ENCODE measurements around the gene INPP5B. TPM values are rescaled to one million over a fixed set of nuclear protein-coding genes. Genes with fewer than 3 reads are reported as not detected.
A peak's percentile ranks its signal among the peaks of the same experiment; 100 is the strongest.
"Not testable (repeated sequence)": the region's sequence is repeated elsewhere in the genome, so short reads cannot be mapped to it uniquely, and the experiment has no call there.

Gene INPP5B
- total and polyA plus RNA-seq, 10 of the 15 experiments (the other 5 are each of a cell fraction or from before 2014, with no cell fraction given): 10.9 to 54.4 (median 26.9) TPM

GRCh38 chr1:37940299-37940947, 6.4 kb downstream of the INPP5B start:
- no peak overlapping the region for H3K4me2 ChIP-seq (ENCODE audit: control insufficient read depth, insufficient read depth)
- intact Hi-C loops (cut with micrococcal nuclease; ENCODE audit: unreplicated experiment): no loop called here
- no TSS peak for BruUV-seq (replicated peaks)
- H3K36me3 ChIP-seq (ENCODE audit: control insufficient read depth in 2 of 2, insufficient read depth in 2 of 2, low read length in 1 of 2): no peaks in the 10 kb centered on the region; a peak in 1 of 4 replicates
- RAD21 ChIA-PET (ENCODE audit: unreplicated experiment): interaction anchor here (1.0 to 3.6 kb wide), 4 partner anchors 9 to 40 kb away, joined by 3 to 7 read pairs (median 4); no protein-coding TSS in a partner anchor
- H4K20me1 ChIP-seq (ENCODE audit: control insufficient read depth, insufficient read depth): no peaks in the 10 kb centered on the region
- no peaks in the 10 kb centered on the region for H3K9me3 ChIP-seq (replicated peaks; ENCODE audit: control insufficient read depth, insufficient read depth, low read length)
- peak; percentile 46; the same call in 2 of the 3 replicates for ATAC-seq
- TF ChIP-seq ZNF24 (IDR thresholded peaks at IDR 0.05): no peak
- TF ChIP-seq ATF2 (IDR thresholded peaks at IDR 0.05; ENCODE audit: low read length): no peak
- TF ChIP-seq ZNF622 (IDR thresholded peaks at IDR 0.05): no peak
- POLR2A ChIA-PET: interaction anchor here (1.5 to 1.6 kb wide), 2 partner anchors 10 to 39 kb away, joined by 3 to 7 read pairs; no protein-coding TSS in a partner anchor
- no peak for FAIRE-seq
- H3K4me1 ChIP-seq (ENCODE audit: control insufficient read depth, insufficient read depth, low read length): no peaks in the 10 kb centered on the region
- CTCF ChIA-PET: interaction anchor here (0.8 to 2.0 kb wide), 7 partner anchors 9 to 80 kb away, joined by 3 to 8 read pairs (median 4); no protein-coding TSS in a partner anchor
- no peak for DNase-seq (ENCODE audit: low read depth, low spot score)
- H3K4me3 ChIP-seq: no peak overlapping the region
- no peaks in the 10 kb centered on the region for H3K27me3 ChIP-seq (replicated peaks in 1 of 2; ENCODE audit: control insufficient read depth in 2 of 2, insufficient read depth in 2 of 2, low read length in 1 of 2)
- SMC1A ChIA-PET (ENCODE audit: uncharacterized antibody, unreplicated experiment): interaction anchor here (0.8 to 4.8 kb wide), 8 partner anchors 9 to 79 kb away, joined by 3 to 17 read pairs (median 5); partner anchors contain the start of gene SF3A3
- WGBS (ENCODE audit: insufficient coverage, insufficient replicate concordance, low lambda C conversion rate, missing lambda C conversion rate): 45% methylated on average over 5 of the region's 5 CpGs
- no peak overlapping the region for H3K27ac ChIP-seq (ENCODE audit: control insufficient read depth, insufficient read depth)
- no peaks in the 10 kb centered on the region for H3K79me2 ChIP-seq (ENCODE audit: control insufficient read depth, insufficient read depth, low read length)
- no peak overlapping the region for H2AFZ ChIP-seq (ENCODE audit: control insufficient read depth, low read depth, low read length)
- H3K9ac ChIP-seq (ENCODE audit: control insufficient read depth, insufficient read depth, low read length): no peak overlapping the region
- in situ Hi-C loops (cut with MboI): no loop called here

GRCh38 chr1:37936760-37937159, 10.1 kb downstream of the INPP5B start:
- FAIRE-seq; in situ Hi-C loops (cut with MboI); H3K36me3 ChIP-seq (ENCODE audit: control insufficient read depth in 2 of 2, insufficient read depth in 2 of 2, low read length in 1 of 2); H3K27ac ChIP-seq (ENCODE audit: control insufficient read depth, insufficient read depth); DNase-seq (ENCODE audit: low read depth, low spot score); BruUV-seq (replicated peaks); H3K4me2 ChIP-seq (ENCODE audit: control insufficient read depth, insufficient read depth); H4K20me1 ChIP-seq (ENCODE audit: control insufficient read depth, insufficient read depth); H2AFZ ChIP-seq (ENCODE audit: control insufficient read depth, low read depth, low read length); H3K79me2 ChIP-seq (ENCODE audit: control insufficient read depth, insufficient read depth, low read length); POLR2A ChIA-PET; H3K27me3 ChIP-seq (replicated peaks in 1 of 2; ENCODE audit: control insufficient read depth in 2 of 2, insufficient read depth in 2 of 2, low read length in 1 of 2); H3K4me1 ChIP-seq (ENCODE audit: control insufficient read depth, insufficient read depth, low read length); ATAC-seq; H3K4me3 ChIP-seq; H3K9me3 ChIP-seq (replicated peaks; ENCODE audit: control insufficient read depth, insufficient read depth, low read length); H3K9ac ChIP-seq (ENCODE audit: control insufficient read depth, insufficient read depth, low read length): not testable (repeated sequence)
- WGBS (ENCODE audit: insufficient coverage, insufficient replicate concordance, low lambda C conversion rate, missing lambda C conversion rate): 94% methylated on average over 14 of the region's 14 CpGs
- ChIA-PET SMC1A (ENCODE audit: uncharacterized antibody, unreplicated experiment) (interaction anchor here (1.5 to 4.8 kb wide), 2 partner anchors 12 to 14 kb away, joined by 11 to 17 read pairs; no protein-coding TSS in a partner anchor), RAD21 (ENCODE audit: unreplicated experiment) (interaction anchor here (0.7 kb wide), 1 partner anchor 91 kb away, joined by 3 read pairs; no protein-coding TSS in a partner anchor), CTCF (interaction anchor here (1.4 to 2.2 kb wide), 7 partner anchors 11 to 77 kb away, joined by 5 to 17 read pairs (median 6); no protein-coding TSS in a partner anchor)
- intact Hi-C loops (cut with micrococcal nuclease; ENCODE audit: unreplicated experiment): loop anchor here (2.0 kb wide), 1 partner anchor 46 kb away; no protein-coding TSS in a partner anchor
